HG03342 (cell line): ENCODE results near the gene BSND.
"Not testable (repeated sequence)": the region's sequence is repeated elsewhere in the genome, so short reads cannot be mapped to it uniquely, and the experiment has no call there.

ENCODE experiments used
- ATAC-seq: cut with Tn5 transposase; IDR thresholded peaks from one replicate; pipeline ENCODE4 v1.9.1; 2021; ENCODE audit warnings: mild to moderate bottlenecking, moderate library complexity; ENCODE audit not compliant: unreplicated experiment

BSND gene

GRCh38 chr1:55015731-55016620, 17.2 kb downstream of the BSND start:
- ATAC-seq, result no peak

GRCh38 chr1:55018395-55018794, 19.7 kb downstream of the BSND start:
- ATAC-seq, result no peak

GRCh38 chr1:55021942-55022546, 23.3 kb downstream of the BSND start:
- peak; percentile 78 for ATAC-seq

GRCh38 chr1:55024163-55024562, 25.4 kb downstream of the BSND start:
- not testable (repeated sequence) for ATAC-seq

- not testable (repeated sequence) for ATAC-seq
Measured at GRCh38 chr1:55026682-55027081, 27.9 kb downstream of the BSND start.

GRCh38 chr1:55031098-55031497, 32.4 kb downstream of the BSND start:
- not testable (repeated sequence) for ATAC-seq

GRCh38 chr1:55033265-55033614, 34.5 kb downstream of the BSND start:
- no peak for ATAC-seq

- no peak for ATAC-seq
Measured at GRCh38 chr1:55034476-55035133, 35.9 kb downstream of the BSND start.

GRCh38 chr1:55035904-55036303, 37.2 kb downstream of the BSND start:
- no peak for ATAC-seq

- no peak for ATAC-seq
Measured at GRCh38 chr1:55037733-55038551, 39.2 kb downstream of the BSND start.

- ATAC-seq, result no peak
Measured at GRCh38 chr1:55038552-55038838, 39.8 kb downstream of the BSND start.

GRCh38 chr1:55038974-55039341, 40.2 kb downstream of the BSND start:
- ATAC-seq, result no peak

- no peak for ATAC-seq
Measured at GRCh38 chr1:55039342-55040082, 40.8 kb downstream of the BSND start, which contains the start of gene PCSK9. TSS of gene PCSK9 (plus strand) at chr1:55039548. CDS start at chr1:55039838, 290 bp downstream.

- no peak for ATAC-seq
Measured at GRCh38 chr1:55040083-55040932, 41.6 kb downstream of the BSND start.

- no peak for ATAC-seq
Measured at GRCh38 chr1:55040933-55041494, 42.3 kb downstream of the BSND start.

- ATAC-seq, result no peak
Measured at GRCh38 chr1:55041613-55042012, 42.9 kb downstream of the BSND start.

- ATAC-seq, result no peak
Measured at GRCh38 chr1:55043011-55043410, 44.3 kb downstream of the BSND start.

GRCh38 chr1:55043726-55044125, 45.0 kb downstream of the BSND start:
- no peak for ATAC-seq
